IMR-90 (cell line): Measurements from ENCODE around the gene YTHDC2. TPM values are rescaled to one million over a fixed set of nuclear protein-coding genes. Genes with fewer than 3 reads are reported as not detected.

Experiments
- ATAC-seq: fragments of 200-7000 bp; cut with Tn5 transposase; 2 replicates; pipeline ENCODE4 v1.9.1; 2020; ENCODE audit warnings: low read depth, mild to moderate bottlenecking, moderate library complexity
- BruUV-seq: library from RNA; stranded (reverse); fragments of 400-500 nt; replicated peaks from 2 replicates; lab custom pipeline; 2021; lab: Mats Ljungman, UMichigan
- CTCF ChIA-PET: fragments of 300-600 bp; formaldehyde crosslinking; extraction: SDS; loops from one replicate; lab custom pipeline; 2021; ENCODE audit warnings: antibody characterized with exemption; lab: Yijun Ruan, JAX
- POLR2A ChIA-PET: fragments of 300-600 bp; sonication (Branson Sonifier 250); formaldehyde crosslinking; loops from one replicate; lab custom pipeline; 2022; ENCODE audit warnings: antibody characterized with exemption; ENCODE audit not compliant: unreplicated experiment; lab: Charles Lee
- DNase-seq: peaks from one replicate; pipeline ENCODE4 v3.0.0; 2013
- H2AFZ ChIP-seq: replicated peaks from 2 replicates; pipeline ENCODE3; 2013; ENCODE audit warnings: low read length, mild to moderate bottlenecking; ENCODE audit not compliant: poor library complexity
- H2AK5ac ChIP-seq: 2 replicates; pipeline ENCODE4 v1.6.1; 2013; ENCODE audit warnings: low read depth, low read length, inconsistent platforms
- H2AK9ac ChIP-seq: replicated peaks from 2 replicates; pipeline ENCODE3; 2013; ENCODE audit warnings: mild to moderate bottlenecking, low read depth, low read length, moderate library complexity; ENCODE audit not compliant: poor library complexity
- H2BK120ac ChIP-seq: 2 replicates; pipeline ENCODE4 v1.6.1; 2013; ENCODE audit warnings: low read depth, low read length, inconsistent platforms
- H2BK15ac ChIP-seq: 3 replicates; pipeline ENCODE4 v1.6.1; 2013; ENCODE audit warnings: low read depth, low read length, inconsistent platforms
- H2BK20ac ChIP-seq: 2 replicates; pipeline ENCODE4 v1.6.1; 2013; ENCODE audit warnings: low read depth, mild to moderate bottlenecking, inconsistent platforms, low read length, moderate library complexity
- H2BK5ac ChIP-seq: 2 replicates; pipeline ENCODE4 v1.6.1; 2013; ENCODE audit warnings: mild to moderate bottlenecking, low read depth, low read length, inconsistent platforms; ENCODE audit not compliant: poor library complexity, severe bottlenecking
- H3K14ac ChIP-seq: replicated peaks from 2 replicates; pipeline ENCODE4 v1.6.1; 2013; ENCODE audit warnings: low read depth, low read length, inconsistent platforms
- H3K18ac ChIP-seq: 2 replicates; pipeline ENCODE4 v1.6.1; 2013; ENCODE audit warnings: low read depth, low read length, control low read depth
- H3K23ac ChIP-seq: 2 replicates; pipeline ENCODE4 v1.6.1; 2013; ENCODE audit warnings: low read depth, low read length, inconsistent platforms
- H3K27ac ChIP-seq: 2 replicates; pipeline ENCODE4 v1.5.1; 2013; ENCODE audit warnings: mild to moderate bottlenecking, control low read depth, low read length; ENCODE audit not compliant: insufficient read depth
- H3K27me3 ChIP-seq: 2 replicates; pipeline ENCODE4 v1.6.1; 2013; ENCODE audit warnings: low read length; ENCODE audit not compliant: control insufficient read depth, insufficient read depth
- H3K36me3 ChIP-seq: 2 replicates; pipeline ENCODE4 v1.6.1; 2013; ENCODE audit warnings: low read length, mixed read lengths; ENCODE audit not compliant: control insufficient read depth, insufficient read depth
- H3K4ac ChIP-seq: 2 replicates; pipeline ENCODE4 v1.6.1; 2013; ENCODE audit warnings: low read depth, low read length, inconsistent platforms
- H3K4me1 ChIP-seq: 2 replicates; pipeline ENCODE4 v1.6.1; 2013; ENCODE audit warnings: low read length, mixed read lengths; ENCODE audit not compliant: control insufficient read depth, insufficient read depth
- H3K4me2 ChIP-seq: 2 replicates; pipeline ENCODE4 v1.6.1; 2013; ENCODE audit warnings: low read depth, mild to moderate bottlenecking, control low read depth, low read length, moderate library complexity
- H3K4me3 ChIP-seq: 2 replicates; pipeline ENCODE4 v1.5.1; 2013; ENCODE audit warnings: low read depth, mild to moderate bottlenecking, control low read depth, low read length, moderate library complexity; ENCODE audit not compliant: insufficient read depth
- H3K56ac ChIP-seq: 2 replicates; pipeline ENCODE4 v1.6.1; 2013; ENCODE audit warnings: low read length, inconsistent platforms; ENCODE audit not compliant: insufficient read depth; ENCODE audit errors: extremely low read depth
- H3K79me1 ChIP-seq, 2 experiments: 2 replicates each; pipeline ENCODE4 v1.6.1; 2013; ENCODE audit warnings: low read length in 2 of 2, inconsistent platforms in 1 of 2, low read depth in 1 of 2
- H3K9ac ChIP-seq: 2 replicates; pipeline ENCODE4 v1.6.1; 2013; ENCODE audit warnings: low read depth, low read length, control low read depth
- H3K9me1 ChIP-seq: 2 replicates; pipeline ENCODE4 v1.6.1; 2013; ENCODE audit warnings: low read length, inconsistent platforms; ENCODE audit not compliant: insufficient read depth
- H3K9me3 ChIP-seq: 2 replicates; pipeline ENCODE4 v1.6.1; 2013; ENCODE audit warnings: low read length; ENCODE audit not compliant: control insufficient read depth, insufficient read depth
- H4K20me1 ChIP-seq: 2 replicates; pipeline ENCODE4 v1.6.1; 2013; ENCODE audit warnings: low read length, inconsistent platforms; ENCODE audit not compliant: insufficient read depth
- H4K5ac ChIP-seq: 2 replicates; pipeline ENCODE4 v1.6.1; 2013; ENCODE audit warnings: mild to moderate bottlenecking, low read depth, low read length, control low read depth
- H4K8ac ChIP-seq, 2 experiments: 2 replicates each; pipeline ENCODE4 v1.6.1; 2013; ENCODE audit warnings: low read depth in 2 of 2, low read length in 2 of 2, control low read depth in 1 of 2, inconsistent platforms in 1 of 2
- H4K91ac ChIP-seq: 2 replicates; pipeline ENCODE4 v1.6.1; 2013; ENCODE audit warnings: low read depth, low read length, inconsistent platforms; ENCODE audit not compliant: insufficient read depth
- RFX5 ChIP-seq: IDR thresholded peaks from 2 replicates; pipeline ENCODE4 v1.8.0; 2012; ENCODE audit warnings: low read depth, mild to moderate bottlenecking, low read length, moderate library complexity
- WGBS, 2 experiments: methylation state at CpG; one replicate each; pipeline versions ENCODE4 v1.1.5 to v1.1.7; 2013; ENCODE audit warnings: missing lambda C conversion rate in 2 of 2; ENCODE audit not compliant: insufficient read length in 1 of 2; ENCODE audit errors: extremely low coverage in 2 of 2; 5-methylcytosine and 5-hydroxymethylcytosine counted together
- dilution Hi-C: fragments of 300-500 bp; cut with HindIII; formaldehyde crosslinking; loops from one replicate; pipeline ENCODE4 v1.14.3; 2018; ENCODE audit warnings: low sequenced_read_pairs; ENCODE audit not compliant: unreplicated experiment
- in situ Hi-C: fragments of 300-500 bp; cut with MboI; formaldehyde crosslinking; loops from 3 replicates; pipeline ENCODE4 v1.14.3; 2019; ENCODE audit warnings: low sequenced_read_pairs, inconsistent platforms, mixed read lengths
- intact Hi-C: fragments of 100-400 bp; cut with micrococcal nuclease; formaldehyde crosslinking; loops from 2 replicates; pipeline ENCODE4 v1.10.0; 2022
- polyA plus RNA-seq, 3 experiments: library from polyadenylated mRNA; depleted of rRNA; stranded (reverse); fragments of >200 nt; gene quantifications; 2 replicates each; pipeline ENCODE4 v1.2.3, GENCODE V29; 2012; ENCODE audit warnings: low replicate concordance in 1 of 3
- total RNA-seq: library from RNA; depleted of rRNA; stranded (reverse); fragments of >200 nt; gene quantifications from 2 replicates; pipeline ENCODE4 v1.2.3, GENCODE V29; 2012

The YTHDC2 gene
- total and polyA plus RNA-seq, 2 of the 4 experiments (the other 2 are of a cell fraction), result 6.5 to 13.4 TPM

GRCh38 chr5:113572716-113573115 lies 59.2 kb downstream of the YTHDC2 start:
- TF ChIP-seq RFX5, result no peak
- Histone ChIP-seq H3K4me1 (peaks cover 5% of the 10 kb centered on the region; the same call in 1 of the 2 replicates), H2BK15ac (no peak overlapping the region), H3K14ac (no peak overlapping the region), H2BK20ac (no peak overlapping the region), H2AK9ac (no peak overlapping the region), H3K23ac (no peak overlapping the region), H4K5ac (no peak overlapping the region), H3K36me3 (peaks cover 17% of the 10 kb centered on the region), H3K9me3 (peaks cover 2% of the 10 kb centered on the region; the same call in 1 of the 2 replicates), H3K9me1 (peaks cover 7% of the 10 kb centered on the region), H3K4me3 (no peak overlapping the region), H4K20me1 (no peaks in the 10 kb centered on the region; the same call in 1 of the 2 replicates), H2AFZ (no peak overlapping the region), H3K27ac (no peak overlapping the region), H3K18ac (no peak overlapping the region), H3K9ac (no peak overlapping the region), H3K4ac (no peak overlapping the region), H2AK5ac (no peak overlapping the region), H2BK5ac (no peak overlapping the region), H4K91ac (no peak overlapping the region), H2BK120ac (no peak overlapping the region), H4K8ac (no peak overlapping the region), H3K4me2 (no peak overlapping the region), H3K79me1 (peaks cover 0 to 20% of the 10 kb centered on the region in 2 experiments; a peak in 2 of 4 replicates), H3K27me3 (no peaks in the 10 kb centered on the region), H3K56ac (no peak overlapping the region)
- ChIA-PET POLR2A (no interaction called here), CTCF (no interaction called here)
- WGBS, 2 experiments, result no CpG with 5 or more reads among the region's 2 CpGs
- intact Hi-C loops, result no loop called here
- in situ Hi-C loops, result no loop called here
- DNase-seq (no peak), ATAC-seq (no peak)
- BruUV-seq, result no TSS peak
- dilution Hi-C loops, result no loop called here
